GM19328 (cell line): Measurements from ENCODE around the gene ISG20.
A peak's percentile ranks its signal among the peaks of the same experiment; 100 is the strongest.

Experiments used
- ATAC-seq: cut with Tn5 transposase; IDR thresholded peaks from one replicate; pipeline ENCODE4 v1.9.1; 2021; ENCODE audit warnings: mild to moderate bottlenecking, moderate library complexity; ENCODE audit not compliant: unreplicated experiment

The ISG20 gene

DNA sequence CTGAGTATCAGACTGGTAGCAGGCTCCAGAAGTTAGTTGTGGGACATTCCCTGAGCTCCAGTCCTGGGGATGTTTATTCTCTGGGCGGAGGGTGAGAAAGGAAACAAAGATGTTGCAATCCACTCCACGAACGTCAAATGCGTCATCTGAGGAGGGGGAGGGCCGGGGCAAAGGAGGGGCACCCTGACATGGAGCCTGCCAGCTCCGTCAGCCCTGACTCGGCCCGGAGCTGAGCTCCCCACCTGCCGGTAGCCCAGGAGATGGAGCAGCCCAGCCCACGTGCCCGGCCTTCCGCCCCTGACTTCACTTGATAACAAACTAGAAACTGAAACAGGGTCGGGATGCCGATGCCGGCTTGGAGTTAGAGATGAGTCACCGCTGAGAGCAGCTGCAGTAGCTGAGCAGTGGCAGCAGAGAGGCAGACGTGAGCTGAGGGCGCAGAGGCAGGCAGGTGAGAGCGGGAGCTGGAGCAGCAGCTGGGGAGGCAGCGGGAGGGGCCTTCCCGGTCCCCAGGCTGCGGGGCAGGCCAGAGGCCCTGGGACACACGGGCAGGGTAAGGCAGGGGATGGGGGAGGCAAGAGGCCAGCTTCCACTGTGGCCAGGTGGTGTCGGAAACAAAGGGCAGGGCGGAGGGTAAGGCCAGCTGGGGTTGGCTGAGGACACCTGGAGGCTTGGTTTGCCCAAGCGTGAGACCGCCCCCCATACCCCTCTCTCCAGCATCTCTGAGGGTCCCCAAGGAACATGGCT is at the start of gene ISG20:
ISG20 (plus strand) TSS at position 391 of the 747 bp plus-strand sequence; CDS start at position 742, 351 bp downstream.
- ATAC-seq: peak; percentile 68

DNA sequence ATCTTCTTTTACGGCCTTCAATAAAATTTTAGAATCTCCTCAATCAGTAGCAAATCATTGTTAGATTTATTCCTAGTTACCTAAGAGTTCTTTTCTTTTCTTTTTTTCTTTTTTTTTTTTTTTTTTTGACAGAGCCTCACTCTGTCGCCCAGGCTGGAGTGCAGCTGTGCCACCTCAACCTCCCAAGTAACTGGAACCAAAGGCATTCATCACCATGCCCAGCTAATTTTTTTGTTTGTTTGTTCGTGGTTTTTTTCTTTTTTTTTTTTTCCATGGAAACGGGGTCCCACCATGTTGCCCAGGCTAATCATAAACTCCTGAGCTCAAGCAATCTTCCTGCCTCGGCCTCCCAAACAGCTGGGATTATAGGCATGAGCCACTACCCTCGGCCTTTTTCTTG is 48.1 kb upstream of the ISG20 start:
- no peak for ATAC-seq

DNA sequence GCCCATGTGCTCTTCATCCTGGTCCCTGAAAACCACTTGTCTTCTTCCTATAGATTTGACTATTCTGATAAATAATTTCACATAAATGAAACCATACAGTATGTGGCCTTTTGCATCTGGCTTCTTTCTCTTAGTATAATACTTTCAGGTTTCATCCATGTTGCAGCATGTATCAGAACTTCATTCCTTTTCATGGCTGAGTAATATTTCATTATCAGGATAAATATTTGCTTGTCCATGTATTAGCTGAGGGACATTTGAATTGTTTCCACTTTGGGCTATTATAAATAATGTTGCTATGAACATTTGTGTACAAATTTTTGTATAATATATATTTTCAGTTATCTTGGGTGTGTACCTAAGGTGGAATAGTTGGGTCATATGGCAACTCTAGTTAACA is 47.4 kb upstream of the ISG20 start:
- ATAC-seq: no peak

DNA sequence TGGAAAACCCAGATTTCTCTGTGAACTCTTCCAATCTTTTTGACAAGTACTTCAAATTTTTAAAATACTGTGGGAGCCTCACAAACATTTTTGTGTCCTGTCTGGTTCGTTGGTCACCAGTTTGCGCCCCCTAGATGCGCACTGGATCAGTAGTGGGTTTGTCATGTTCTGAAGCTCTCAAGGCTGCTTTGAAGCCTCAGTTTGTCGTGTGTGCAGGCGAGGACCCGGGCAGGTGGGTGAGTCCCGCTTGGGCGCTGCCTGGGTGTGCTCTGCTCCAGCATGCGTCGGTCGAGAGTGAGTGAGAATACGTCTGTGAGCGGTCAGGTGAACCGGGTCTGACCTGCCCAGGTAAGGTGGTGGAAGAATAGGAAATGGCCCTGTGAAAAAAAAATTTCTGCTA is 34.9 kb upstream of the ISG20 start:
- ATAC-seq: no peak

DNA sequence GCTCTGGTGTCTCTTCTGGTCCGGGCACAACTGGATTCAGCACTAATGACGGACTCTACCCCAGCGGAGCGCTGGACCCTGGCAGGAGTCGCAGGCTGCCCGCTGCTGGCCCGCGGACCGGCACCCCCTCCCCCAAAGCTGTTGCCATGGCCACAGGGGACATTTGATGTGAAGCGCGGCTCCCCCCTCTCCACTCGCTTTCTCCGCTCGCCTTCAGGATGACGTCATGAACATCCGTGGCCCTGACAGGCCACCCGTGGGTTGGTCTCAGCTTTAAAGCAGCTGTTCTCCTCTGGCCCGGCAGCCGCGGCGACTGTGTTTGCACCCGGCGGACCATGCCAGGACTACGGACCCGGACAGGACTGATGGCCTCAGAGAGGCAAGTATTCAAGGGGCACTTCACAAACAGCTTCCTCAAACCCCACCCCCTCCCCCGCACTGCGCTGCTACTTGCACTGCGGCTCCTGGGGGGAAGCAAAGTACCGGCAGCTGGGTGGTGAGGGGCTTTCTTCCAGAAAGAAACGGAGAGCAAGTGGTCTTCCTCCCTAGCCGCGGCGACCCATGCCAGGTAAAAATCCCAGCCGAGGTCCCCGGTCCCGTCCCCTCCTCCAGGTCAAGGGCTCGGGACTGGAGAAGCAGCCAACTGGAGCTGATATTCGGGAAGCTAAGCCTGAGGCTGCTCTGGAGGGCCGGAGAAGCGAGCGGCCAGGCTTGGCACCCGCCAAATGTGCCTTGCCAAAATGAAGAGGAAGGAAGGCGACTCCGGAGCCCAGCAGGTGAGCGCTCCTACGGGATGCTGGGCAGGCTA is 34.2 kb upstream of the ISG20 start:
- no peak for ATAC-seq

DNA sequence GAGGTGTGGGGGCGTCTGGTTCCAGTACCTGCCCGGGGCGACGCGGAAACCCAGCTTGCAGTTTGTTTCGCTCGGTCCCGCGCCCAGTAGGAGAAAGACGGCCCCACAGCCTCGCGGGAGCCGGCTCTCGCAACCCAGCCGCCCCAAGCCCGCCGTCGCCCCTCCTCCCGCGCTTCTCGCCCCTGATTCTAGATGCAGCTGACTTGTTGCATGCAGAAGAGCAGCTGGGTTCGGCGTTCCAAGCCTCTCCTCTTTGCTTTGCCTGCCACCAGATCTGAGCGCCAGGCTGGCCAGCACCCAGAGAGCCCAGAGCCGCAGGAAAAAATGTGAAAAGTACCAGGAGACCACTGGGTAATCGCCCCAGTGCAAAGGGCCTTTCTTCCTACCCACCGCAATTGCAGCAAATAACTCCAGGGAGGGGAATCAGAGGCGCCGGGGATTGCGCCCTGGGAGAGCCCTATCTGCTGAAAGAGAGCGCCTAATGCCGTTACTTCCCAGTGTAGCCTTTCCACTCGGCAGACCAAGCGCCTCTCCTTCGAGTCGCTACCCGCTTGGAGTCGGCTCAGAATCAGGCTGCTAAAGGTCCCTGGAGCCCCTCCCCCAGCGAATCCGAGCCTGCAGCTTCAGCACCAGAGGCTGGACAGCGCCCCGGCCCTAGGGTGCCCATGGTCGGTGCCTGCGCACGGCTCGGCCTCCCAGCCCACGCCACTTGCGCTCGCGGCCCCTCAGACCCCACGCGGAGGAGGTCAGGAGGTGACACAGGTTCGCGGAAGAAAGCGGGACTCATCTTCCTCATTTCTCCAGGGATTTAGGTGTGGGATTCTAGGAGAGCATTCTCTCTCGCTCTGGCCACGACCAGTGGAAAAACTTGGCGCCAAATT is 33.4 kb upstream of the ISG20 start:
- no peak for ATAC-seq

DNA sequence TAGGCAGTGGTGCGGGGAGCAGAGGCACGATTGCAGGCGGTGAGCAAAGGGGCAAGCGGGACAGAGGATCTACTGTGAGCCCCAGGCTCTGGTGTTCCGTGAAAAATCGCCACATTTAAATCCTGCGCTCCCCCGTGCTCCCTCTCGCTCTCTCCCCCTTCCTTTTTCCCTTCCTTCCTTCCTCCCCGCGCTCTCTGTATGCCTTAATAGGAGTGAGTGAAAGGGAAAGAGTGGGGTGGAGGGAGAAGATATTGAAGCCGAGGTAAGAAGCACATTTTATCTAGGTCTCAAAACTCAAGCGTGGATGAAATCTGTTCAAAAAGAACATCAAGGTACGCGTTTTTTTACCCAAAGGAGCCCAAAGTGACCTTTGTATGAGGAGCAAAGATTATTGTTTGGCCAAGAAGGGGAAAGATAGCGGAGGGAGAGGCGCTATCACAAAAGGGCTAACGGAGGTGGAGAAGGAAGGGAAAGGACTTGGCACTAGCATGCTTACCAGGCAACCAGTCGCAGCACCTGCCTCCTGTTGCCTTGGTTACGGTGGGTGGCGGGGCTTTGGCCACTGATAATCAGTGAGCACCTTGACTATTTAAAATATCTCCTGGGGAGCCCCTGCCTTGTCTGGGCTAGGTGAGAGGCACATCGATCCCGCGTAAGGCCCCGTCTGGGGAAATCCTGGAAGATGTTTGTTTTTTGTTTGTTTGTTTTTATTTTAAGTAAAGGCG is 32.6 kb upstream of the ISG20 start:
- no peak for ATAC-seq

DNA sequence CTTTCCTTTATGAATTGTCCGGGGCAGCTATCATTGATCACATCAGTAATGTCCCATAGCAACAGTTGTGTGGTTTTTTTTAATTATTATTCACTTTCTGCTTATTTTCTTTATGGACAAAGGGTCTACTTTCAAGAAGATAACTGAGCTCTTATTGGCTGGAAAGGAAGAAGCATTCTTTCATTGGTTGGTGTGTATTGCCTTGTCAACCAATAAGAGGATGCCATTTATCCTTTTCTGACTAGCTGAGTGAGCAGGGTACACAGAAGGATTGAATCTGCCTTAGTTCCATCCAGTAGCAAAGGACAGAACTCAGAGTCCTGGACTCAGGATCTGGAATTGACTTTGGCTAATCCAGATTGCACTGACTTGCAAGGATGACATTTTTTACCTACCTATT is 30.9 kb upstream of the ISG20 start:
- ATAC-seq: no peak

DNA sequence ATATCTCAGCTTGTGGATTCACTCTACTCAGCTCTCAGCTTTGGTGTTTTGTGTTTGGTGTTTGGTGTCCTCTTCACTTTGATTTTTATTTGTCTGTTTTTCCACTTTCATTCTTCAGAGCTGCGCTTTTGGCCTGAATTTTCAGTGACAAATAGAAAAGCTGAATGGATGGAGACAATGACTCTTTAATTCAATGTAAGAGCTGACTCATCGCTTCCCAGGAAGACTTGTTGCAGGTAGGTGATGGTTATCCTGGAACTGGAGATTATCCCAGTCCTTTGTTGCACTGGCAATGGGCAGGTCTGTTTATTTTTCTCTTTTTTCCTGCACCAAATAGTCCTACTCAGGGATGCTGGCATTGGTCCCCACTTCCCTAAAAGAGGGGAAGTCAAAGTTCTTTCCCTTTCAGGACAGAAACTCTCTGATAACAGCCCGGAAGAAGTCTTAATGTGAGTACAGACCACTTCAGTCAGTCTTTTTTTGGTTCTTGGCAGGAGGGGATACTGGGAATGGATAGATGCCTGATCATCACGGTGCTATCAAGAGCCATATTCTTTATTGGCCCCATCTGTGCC is 30.1 kb upstream of the ISG20 start:
- ATAC-seq: no peak

DNA sequence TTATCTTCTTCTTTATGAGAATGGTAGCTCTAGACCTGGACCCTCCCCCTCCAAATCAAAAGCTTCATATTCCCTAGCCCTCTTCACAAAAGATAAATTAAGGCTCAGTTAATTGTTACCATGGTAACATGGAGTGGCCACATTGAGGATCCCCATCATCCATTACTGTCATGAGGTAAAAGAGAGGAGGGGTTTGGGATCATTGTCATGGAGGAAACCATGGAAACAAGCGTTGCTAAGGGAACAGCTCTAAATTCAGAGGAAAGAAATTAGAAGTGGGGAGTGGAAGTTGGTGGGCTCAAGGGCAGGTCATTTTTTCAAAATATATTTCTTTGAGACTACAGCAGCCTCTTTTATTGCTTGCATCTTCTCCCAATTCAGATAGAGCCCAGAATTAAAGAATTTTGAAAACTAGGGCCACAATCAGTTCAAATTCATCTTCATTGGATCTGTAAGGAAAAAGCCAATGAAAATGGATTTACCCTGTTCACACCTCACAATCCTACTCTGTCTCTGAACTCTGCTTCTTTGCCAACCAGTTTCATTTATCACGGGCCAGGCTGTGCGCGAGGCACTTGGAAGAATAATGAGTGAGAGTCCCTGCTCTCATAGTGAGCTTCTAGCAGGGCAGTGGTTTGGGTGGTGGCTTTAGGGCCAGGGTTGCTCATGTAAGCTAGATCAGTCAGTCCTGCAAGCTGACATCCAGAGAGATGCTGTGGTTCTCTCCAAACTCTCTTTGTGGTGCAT is 29.3 kb upstream of the ISG20 start:
- no peak for ATAC-seq

DNA sequence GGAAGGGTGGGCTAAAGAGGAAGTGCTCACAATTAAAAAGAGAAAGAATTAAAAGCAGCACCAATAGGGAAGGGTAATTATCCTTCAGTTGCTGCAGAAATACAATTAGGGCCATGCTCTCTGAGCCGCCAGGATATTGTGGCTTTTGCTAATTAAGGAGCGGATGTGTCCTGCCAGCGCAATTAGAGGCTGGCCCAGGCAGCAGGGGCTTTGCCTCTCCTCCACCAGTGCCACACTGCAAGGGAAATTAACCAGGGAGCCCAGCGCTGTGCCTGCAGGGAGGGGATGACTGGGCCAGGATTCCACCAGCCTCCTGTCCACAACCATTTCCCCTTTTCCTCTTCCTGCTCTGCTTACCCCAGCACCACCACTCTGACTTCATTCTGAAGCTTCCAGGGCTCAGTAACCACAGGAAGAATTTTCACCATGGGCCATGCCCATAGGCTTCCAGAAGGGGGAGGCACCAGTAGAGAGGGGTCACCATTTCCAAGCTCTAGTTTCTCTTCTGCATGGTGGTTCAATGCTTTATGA is 28.1 kb upstream of the ISG20 start:
- ATAC-seq: no peak

DNA sequence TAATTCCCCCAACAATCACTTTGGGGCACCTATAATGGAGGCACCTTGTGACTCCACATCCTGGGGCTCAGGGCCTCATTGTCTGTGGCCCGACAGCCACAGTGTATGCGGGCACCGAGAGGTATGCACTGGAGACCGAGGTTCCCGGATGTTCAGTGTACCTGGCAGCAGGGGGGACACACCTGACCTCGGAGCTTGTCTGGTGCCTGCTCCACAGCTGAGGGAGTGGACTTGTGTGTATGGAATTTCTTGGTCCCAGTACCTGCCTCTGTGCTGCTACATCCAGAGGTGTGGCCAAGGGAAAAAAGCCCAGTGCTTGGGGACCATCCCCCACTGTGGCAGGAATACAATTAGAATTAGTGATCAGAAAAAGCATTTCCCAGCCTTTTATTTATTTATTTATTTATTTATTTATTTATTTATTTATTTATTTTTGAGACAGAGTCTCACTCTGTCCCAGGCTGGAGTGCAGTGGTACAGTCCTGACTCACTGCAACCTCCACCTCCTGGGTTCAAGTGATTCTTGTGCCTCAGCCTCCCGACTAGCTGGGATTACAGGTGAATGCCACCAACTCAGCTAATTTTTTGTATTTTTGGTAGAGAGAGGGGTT is 26.5 kb upstream of the ISG20 start:
- ATAC-seq: no peak

DNA sequence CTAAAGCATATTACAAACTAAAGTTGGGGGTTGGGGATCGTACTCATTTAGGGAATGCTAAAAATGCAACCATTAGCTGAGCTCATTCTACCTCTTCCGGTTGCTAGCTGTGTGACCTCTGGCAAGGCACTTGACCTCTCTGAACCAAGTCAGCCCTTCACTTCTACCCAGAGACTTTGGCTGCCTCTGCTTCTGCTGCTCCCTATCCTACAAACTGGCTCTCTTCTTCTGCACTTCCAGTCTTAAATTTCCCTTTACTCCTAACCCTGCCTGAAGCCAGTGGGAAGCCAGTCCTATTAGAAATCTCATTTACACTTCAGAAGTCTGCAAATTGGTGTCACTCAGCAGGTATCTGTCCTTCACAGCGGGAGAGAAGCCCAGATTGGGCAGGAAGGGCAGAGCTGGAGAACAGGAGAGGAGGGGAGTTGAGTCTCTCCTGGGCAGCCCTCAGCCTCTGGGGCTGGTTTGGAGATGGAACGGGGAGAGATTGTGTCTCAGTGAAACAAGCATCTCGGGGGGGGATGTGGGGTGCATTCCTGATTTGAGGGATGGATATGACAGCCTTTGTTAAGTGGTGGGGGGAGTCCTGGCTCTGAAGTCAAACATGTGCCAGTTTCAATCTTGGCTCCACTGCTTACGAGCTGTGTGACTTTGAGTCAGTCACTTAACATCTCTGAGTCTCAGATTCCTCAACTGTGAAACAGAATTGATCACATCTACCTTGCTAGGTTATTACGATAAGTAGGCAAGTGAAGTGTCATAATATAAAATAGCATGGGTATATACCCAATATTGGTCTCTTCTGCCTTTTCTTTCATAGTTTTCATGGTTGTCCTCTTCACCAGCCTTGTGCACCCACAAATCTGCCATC is 25.5 kb upstream of the ISG20 start:
- no peak for ATAC-seq

DNA sequence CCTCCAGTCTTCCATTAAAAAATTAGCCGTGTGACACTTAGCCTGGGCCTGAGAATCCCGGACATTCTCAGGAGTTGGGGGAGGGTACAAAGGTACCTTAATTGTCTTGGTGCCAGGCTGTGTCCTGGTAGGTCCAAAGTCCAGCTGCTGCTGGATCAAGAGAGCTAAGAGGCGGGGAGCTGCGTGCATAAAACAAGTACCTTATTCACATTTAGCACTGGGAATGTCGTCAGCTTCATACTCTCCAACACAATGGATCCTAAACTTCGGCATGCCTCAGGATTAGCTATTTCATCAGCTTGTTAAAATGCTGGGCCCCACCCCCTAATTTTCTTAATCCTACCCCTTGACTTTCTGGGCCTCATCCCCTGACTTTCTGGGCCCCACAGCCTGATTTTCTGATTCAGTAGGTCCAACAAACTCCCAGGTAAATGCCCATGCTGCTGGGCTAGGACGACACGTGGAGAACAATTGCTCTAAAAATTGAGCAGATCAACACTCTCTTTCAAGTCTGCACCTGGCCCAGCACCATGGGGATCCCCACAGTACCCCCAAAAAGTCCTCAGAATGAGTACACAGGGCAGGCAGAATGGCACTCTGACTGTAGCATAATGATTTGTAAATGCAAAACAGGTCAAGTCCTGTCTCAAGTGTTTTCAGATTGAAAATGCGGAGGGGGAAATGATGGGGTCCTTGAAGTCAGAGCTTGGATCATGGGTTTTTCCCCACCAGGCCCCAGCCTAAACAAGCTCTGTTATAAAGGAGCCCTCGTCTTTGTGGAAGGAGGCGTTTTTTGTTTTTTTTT is 23.3 kb upstream of the ISG20 start:
- no peak for ATAC-seq

DNA sequence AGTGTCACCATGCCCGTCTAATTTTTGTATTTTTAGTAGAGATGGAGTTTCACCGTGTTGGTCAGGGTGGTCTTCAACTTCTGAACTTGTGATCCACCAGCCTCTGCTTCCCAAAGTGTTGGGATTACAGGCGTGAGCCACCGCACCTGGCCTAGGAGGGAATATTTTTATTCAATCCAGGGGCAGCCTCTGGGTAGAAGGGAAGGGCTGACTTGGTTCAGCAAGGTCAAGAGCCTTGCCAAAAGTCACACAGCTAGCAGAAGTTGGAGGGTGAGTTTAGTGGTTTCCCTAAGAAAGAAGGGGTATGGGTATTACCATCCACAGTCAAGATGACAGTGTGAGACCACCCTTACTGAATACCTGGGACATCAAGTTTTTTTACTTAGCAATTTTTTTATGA is 22.6 kb upstream of the ISG20 start:
- ATAC-seq: no peak

DNA sequence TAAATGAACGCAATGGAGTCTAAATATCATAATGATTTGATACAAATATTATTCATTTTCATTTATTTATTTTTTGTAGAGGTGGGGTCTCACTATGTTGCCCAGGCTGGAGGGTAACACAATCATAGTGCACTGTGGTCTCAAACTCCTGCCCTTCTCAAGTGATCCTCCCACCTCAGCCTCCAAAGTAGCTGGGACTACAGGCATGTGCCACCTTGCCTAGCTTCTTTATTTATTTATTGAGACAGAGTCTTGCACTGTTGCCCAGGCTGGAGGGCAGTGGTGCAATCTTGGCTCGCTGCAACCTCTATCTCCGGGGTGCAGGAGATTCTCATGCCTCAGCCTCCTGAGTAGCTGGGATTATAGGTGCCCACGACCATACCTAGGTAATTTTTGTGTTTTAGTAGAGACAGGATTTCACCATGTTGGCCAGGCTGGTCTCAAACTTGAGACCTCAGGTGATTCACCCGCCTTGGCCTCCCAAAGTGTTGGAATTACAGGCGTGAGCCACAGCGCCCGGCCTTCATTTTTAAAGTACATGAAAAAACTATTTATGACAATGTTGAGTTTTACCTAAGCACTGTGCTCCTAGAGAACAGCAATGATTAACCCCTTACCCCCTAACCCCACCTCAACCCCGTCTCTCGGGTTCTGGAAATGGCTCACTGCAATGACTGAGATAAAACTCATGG is 21.6 kb upstream of the ISG20 start:
- ATAC-seq: no peak

DNA sequence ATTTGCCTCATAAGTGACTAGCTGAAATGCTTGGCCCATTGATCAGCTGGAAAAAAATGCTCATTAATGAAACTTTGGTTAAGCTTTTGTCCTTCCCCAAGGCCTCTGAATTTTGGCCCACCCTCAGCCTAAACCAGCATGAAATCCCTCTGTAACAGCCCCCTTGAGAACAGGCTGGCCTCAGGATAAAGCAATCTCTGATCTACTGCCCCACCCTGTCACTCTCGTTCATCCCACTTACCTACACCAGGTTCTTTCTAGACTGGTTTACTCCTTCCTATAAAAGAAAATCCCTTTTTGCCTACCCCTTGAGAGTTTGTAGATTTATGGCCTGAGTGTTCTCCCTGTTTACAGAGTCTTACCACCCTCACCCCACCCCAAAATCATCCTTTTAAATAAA is 21.0 kb upstream of the ISG20 start:
- ATAC-seq: no peak
